Keratinocyte (primary cell): ENCODE results near the gene METTL27.

ENCODE experiments used
- CTCF ChIP-seq, 3 experiments: IDR thresholded peaks in 1 of 3; conservative IDR thresholded peaks in 1 of 3; optimal IDR thresholded peaks in 1 of 3; 2 replicates in 2 of 3; 3 replicates in 1 of 3; pipeline versions ENCODE3 to v1.5.1; 2011; ENCODE audit warnings: low read length in 3 of 3, mild to moderate bottlenecking in 3 of 3, moderate library complexity in 2 of 3, control low read depth in 1 of 3, inconsistent platforms in 1 of 3; ENCODE audit not compliant: insufficient read depth in 2 of 3; ENCODE audit errors: extremely low read depth in 1 of 3
- EZH2 ChIP-seq: IDR thresholded peaks from one replicate; pipeline ENCODE4 v1.6.1; 2012; ENCODE audit warnings: inconsistent platforms, mild to moderate bottlenecking, low read length, moderate library complexity

- TF ChIP-seq CTCF (optimal IDR thresholded peaks at IDR 0.05 in 1 of 3, IDR thresholded peaks at IDR 0.05 in 1 of 3, conservative IDR thresholded peaks at IDR 0.05 in 1 of 3; ENCODE audit: extremely low read depth in 1 of 3, insufficient read depth in 2 of 3, low read length in 3 of 3) (no peak), EZH2 (no peak)
These were observed 5.8 kb upstream of the METTL27 start for GRCh38 chr7:73847941-73848723.
